ENCODE results near the gene STK17B.

The STK17B gene

DNA sequence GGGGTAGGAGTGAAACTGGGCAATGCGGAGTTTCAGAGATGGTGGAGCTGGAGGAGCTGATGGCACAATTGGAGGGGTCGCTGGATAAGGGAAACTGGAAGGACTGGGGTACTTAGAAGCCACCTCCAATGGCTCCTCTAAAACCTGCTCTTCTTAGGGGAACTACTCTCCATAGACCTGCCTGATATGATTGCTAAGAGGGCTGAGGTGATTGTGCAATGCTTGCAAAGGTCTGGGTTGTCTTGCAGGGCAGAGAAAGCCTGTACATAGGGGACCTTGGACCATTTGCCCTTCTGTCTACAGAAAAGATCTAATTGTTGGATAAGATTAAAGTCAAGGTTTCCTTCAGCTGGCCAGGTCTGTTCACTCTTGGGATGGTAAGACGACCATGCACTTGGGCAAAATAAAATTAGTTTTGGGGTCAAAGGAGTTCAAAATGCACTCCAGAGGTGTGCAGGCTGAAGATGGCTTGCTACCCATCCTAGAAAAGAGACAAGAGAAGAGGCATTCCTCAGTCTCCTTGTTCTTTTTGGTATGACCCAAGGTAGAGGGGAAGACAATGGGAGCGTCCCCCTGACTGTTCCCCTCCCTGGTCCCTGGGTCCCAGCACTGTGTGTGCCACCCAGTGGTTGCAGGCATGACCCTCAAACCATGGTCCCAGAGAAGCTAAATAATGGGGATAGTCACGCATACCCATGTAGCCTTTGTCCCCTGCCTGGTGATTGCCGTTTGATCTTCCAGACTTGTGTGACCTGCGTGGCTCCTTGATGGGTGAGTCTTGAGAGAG, 41.1 kb downstream of the STK17B start:
- H3K4me3 ChIP-seq (ENCODE audit: low read length) = no peak overlapping the region
- DNase-seq (ENCODE audit: low read depth, low spot score) = no peak

DNA sequence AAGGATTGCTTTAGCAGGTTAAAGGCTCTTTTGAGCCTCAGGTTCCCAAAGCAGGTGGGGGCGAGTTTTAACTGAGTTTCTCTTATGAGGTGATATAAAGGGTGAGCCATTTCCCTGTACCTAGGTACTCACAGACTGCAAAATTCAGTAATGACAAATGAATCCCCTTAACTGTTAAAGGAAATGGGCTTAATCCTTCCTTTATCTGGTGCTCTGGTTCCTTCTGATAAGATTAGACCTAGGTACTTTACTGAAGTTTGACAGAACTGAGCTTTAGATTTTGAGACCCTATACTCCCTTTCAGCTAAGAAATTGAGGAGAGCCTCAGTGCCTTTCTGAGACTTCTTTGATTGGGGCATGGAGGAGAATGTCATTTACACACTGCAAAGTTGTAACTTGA, 42.6 kb downstream of the STK17B start:
- no peak overlapping the region for H3K4me3 ChIP-seq (ENCODE audit: low read length)
- peak; percentile 16 for DNase-seq (ENCODE audit: low read depth, low spot score)

DNA sequence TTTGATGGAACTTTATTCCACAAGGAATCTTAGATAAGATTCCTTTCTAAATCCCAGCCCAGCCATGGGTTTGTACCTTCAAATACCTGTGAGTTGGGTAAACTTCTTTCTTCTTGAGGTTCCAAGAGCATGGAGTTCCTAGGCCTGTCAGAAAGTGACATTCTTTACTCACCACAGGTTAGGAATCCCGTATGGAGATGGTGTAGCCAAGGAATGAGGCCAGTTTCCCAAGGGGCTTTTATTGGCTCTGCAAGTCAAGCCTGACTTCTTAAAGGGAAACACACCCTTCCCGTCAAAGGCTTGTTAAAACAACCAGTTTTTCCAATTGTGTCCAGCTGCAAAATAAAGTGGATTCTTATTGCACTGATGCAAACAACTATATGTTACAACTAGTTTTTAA, 45.8 kb downstream of the STK17B start:
- no peak for DNase-seq (ENCODE audit: low read depth, low spot score)
- no peak overlapping the region for H3K4me3 ChIP-seq (ENCODE audit: low read length)

DNA sequence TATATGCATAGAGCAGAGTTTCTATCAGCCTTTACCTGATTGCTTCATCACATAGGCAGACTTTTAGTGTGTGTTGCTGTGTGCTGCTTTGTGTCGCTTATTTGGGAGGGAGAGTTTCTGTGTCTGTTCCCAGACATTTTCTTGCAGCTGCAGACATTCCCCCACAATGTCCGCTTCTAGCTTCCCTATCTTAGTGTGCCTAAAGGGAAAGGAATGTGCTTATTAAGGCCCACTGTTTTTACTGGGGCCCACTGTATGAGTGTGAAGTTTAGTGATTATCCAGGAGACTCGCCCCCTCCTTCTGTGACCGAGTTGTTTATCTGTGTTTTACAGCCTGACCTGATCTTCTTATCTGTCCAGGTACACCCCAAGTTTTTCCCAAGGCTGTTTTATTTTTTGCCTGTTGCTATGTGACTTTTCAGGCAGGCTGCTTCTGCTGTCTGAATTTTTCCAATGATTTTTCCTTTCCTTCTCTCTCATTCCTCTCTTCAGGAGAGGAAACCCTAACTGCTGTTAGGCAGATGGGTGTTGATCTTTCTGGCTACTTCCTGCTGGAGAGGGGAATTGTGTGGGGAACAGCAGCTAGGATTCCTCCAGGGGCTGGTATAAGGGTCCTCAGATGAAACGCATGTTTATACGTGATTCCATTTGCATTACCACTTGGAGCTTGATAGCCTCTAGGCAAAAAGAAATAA, 47.6 kb downstream of the STK17B start:
- no peak overlapping the region for H3K4me3 ChIP-seq (ENCODE audit: low read length)
- no peak for DNase-seq (ENCODE audit: low read depth, low spot score)

DNA sequence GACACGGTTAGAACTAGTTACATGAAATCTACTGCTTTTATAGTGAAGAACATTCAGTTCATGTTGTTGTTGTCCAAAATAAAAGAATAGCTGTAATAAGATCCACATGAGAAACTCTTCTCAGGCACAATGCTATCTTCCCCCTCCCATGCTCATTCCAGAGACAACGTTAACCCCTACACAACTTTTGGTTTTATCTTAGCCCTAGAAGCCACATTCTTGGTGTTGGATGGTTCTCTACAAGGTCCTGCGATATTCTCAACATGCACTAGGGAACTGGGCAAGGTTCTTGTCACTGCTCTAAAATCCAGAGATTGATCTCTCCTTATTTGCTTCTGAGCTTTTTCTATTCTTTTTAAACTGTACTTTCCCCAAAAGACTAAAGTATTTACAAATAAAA, 51.5 kb downstream of the STK17B start:
- DNase-seq (ENCODE audit: low read depth, low spot score) = no peak
- no peak overlapping the region for H3K4me3 ChIP-seq (ENCODE audit: low read length)

DNA sequence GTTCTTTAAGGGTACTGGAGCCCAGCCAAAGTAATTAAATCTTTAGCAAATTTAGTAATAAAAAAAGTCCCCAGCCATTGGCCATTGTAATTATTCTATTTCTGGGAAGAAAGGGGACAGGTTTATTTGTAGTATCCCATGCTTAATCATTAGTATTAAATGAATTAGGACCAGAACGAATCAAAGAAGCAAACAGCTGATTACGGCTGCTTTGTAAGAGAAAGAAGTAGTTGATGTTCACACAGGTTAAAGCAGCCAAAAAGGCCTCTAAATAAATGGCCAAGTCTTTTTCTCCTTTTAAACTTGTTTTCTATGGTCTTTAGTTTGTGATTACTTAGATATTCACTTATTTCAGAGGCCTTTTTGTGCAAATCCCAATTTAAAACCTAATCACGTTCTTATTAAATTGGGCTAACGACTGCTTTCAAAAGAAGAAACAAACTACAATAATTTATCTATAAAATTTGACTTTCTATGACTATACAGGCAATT, 54.1 kb downstream of the STK17B start:
- no peak overlapping the region for H3K4me3 ChIP-seq (ENCODE audit: low read length)
- no peak for DNase-seq (ENCODE audit: low read depth, low spot score)

DNA sequence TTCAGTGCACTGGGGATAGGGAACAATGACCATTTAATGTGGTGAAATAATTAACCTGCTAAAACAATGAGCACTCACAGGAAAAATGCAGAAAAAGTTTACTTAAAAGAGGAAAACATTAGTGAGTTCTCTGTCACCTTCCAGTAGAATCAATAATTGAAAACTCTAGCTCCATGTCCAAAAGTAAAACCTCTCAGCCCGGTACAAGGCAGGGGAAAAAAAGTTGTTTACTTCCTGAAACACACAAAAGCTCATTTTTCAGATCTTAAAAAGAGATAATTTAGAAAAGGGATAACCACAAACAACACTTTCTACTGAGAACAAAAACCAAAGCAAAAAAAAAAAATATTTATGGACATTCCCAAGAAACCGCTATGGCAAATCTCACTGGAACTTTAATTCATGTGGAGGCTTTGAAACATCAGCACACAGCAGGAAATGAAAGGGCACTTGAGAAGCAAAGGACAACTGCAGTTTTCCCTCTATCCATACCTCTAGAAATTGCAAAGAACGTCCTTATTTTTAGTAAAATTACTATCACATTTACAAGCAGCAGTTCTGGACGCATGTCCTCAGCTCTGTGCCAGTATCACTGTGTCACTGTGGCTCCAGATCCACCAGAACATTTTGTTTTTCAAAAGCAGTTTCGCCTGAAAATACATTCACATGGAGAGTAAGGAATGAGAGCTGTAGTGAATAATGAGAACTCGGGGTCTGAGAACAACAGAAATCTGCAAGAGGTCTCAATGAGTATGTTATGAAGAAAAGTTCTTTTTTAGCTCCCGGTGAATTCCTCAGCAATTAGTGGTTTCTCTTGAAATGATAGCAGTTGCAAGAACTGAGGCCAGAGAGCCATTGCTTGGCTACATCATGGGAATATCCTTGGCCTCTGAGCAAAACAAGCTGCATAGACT, 58.1 kb downstream of the STK17B start:
- no peak overlapping the region for H3K4me3 ChIP-seq (ENCODE audit: low read length)
- DNase-seq (ENCODE audit: low read depth, low spot score) = no peak

DNA sequence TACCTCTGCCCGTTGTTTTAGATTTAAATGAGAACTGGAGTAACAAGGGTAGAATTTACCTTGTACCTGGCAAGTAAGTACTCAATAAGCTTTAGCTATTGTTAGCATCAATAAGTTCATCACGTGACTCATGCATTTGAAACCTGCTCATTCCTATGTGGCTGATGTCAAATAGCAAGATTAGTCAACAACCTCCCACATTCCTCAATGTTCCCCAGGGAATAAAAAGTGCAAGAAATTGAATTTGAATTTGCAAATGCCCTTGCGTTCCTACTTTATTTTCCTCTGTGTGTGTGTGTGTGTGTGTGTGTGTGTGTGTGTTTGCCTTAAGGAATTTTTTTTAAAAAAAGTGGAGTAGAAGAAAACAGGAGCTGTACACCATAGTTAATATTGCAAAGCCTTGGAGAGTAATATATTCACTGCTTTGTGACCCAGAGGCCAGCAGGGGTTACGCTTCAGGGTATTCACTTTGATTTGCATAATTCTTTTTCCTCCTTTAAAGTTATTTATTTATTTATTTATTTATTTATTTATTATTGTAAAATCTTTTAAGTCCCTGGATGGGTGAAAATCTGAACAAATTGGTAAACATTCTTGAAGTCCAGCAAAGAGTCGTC, 58.9 kb downstream of the STK17B start:
- DNase-seq (ENCODE audit: low read depth, low spot score) = no peak
- H3K4me3 ChIP-seq (ENCODE audit: low read length) = no peak overlapping the region

DNA sequence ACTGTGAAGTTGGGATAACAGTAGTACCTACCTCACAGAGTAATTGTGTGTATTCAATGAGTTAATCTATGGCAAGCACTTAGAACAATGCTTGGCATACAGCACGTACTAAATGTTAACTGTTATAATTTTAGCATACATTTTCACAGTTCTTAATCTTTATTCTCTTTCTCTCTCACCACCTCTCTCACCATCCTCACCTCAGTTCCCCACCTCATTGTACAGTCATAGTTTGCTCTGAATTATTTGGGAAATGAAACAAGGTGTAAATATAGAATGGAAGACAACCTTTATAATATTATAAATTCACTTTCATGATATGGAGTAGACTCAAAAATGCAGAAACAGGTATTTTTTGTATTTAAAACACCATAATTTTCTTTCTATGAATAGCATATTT, 62.8 kb downstream of the STK17B start:
- no peak overlapping the region for H3K4me3 ChIP-seq (ENCODE audit: low read length)
- no peak for DNase-seq (ENCODE audit: low read depth, low spot score)

DNA sequence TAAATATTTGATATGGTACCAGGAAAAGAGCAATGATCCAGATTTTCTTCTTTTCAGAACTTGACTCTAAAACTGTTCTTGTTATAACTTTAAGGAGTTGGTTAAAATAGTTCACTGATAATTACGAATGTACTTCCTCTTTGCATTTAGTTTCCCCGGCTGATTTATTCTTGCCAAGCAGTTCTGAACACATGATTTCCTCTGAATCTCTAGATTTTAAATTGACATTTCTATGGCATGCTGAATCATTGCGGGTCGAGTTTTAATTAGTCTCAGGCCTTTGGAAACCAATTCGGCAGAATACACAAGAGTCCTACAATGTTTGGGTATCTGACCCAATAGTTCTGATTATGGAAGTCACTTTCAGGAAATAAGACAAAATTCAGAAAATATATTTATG, 65.4 kb downstream of the STK17B start:
- DNase-seq (ENCODE audit: low read depth, low spot score) = no peak
- H3K4me3 ChIP-seq (ENCODE audit: low read length) = no peak overlapping the region

DNA sequence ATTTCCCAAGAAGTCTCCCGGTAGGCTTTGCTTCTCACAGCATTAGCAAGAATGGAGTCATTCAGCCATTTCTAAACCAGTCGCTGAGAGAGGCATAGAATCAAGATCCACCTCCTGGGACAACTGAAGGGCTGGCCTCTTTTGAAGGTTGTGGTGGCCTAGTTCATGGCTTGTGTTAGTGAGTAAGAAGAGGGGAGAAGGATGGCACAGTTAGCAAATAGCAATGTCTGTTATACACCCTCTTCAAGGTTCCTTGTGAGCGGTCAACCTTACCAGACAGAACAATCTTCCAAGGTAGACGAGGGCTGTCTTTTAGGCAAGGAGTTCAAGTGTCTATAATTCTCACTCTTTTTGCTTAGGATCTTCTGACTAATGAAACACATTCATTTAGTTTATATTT, 67.3 kb downstream of the STK17B start:
- no peak for DNase-seq (ENCODE audit: low read depth, low spot score)
- no peak overlapping the region for H3K4me3 ChIP-seq (ENCODE audit: low read length)

DNA sequence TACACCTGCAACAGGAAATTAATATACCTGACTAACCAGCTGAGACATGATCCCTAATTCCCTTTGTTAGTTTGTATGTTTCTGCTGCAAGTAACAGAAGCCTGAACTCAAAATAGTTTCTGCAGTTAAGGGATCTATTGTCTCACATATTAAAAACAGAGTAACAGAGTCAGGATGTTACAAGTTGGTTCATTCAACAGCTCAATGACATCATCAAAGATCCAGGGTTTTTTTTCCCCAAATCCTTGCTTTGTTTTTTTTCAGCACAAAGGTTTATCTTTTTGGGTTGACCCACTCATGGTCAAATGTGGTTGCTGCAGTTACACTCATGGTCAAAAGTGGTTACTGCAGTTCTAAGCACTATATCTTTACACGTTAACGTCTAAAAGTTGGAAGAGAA, 67.8 kb downstream of the STK17B start:
- no peak overlapping the region for H3K4me3 ChIP-seq (ENCODE audit: low read length)

DNA sequence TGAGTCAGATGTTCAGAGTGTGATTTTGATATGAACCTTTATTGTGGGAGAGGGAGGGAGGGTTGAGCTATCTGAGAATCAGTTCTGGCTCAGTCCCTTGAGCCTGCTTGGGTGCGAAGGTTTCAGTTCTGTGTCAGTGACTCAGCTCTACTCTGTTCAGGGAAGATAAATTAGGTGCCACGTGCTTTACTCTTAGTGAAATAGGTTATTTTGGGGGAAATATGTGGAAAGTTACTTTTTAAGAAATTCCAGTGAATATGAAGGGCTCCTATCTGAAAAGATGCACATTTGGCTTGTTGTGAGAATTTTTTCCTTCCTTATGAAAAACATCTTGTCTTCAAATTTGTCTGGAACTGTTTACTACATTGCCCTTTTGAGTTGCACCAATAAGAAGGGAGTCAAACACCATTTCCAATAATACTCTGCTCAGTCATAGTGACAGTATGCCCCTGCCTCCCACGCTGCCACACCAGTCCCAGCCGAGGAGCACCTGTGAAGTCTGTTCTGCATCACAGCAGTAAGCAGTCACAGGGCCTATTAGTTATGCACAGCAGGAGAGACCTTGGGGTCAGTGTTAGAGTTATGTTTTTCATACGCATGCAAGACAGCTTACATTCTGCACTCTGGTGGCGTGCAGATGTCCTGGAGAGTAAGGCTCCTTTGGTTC, 69.9 kb downstream of the STK17B start:
- no peak overlapping the region for H3K4me3 ChIP-seq (ENCODE audit: low read length)
- no peak for DNase-seq (ENCODE audit: low read depth, low spot score)

More for the DNA sequence above, 67.8 kb downstream of the STK17B start:
- DNase-seq (ENCODE audit: low read depth, low spot score) = no peak

DNA sequence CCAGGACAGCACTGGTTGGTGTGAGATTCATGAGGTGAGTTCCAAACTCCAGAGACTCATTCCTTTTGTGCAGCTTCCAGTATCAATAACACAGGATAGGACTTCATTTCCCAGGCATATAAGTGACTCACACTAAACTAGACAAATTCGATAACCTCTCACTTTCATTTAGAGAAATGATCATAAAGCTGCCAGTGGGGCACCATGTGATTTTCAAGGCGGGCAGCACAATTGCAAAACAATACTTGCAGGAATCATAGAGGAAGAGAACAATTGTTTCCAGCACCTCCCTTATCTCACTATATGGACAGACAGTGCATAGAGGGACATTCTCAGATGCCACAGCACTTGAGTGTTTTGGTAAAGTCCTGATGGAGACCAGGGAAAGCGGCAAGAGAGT, 71.5 kb downstream of the STK17B start:
- no peak overlapping the region for H3K4me3 ChIP-seq (ENCODE audit: low read length)
- DNase-seq (ENCODE audit: low read depth, low spot score) = no peak

DNA sequence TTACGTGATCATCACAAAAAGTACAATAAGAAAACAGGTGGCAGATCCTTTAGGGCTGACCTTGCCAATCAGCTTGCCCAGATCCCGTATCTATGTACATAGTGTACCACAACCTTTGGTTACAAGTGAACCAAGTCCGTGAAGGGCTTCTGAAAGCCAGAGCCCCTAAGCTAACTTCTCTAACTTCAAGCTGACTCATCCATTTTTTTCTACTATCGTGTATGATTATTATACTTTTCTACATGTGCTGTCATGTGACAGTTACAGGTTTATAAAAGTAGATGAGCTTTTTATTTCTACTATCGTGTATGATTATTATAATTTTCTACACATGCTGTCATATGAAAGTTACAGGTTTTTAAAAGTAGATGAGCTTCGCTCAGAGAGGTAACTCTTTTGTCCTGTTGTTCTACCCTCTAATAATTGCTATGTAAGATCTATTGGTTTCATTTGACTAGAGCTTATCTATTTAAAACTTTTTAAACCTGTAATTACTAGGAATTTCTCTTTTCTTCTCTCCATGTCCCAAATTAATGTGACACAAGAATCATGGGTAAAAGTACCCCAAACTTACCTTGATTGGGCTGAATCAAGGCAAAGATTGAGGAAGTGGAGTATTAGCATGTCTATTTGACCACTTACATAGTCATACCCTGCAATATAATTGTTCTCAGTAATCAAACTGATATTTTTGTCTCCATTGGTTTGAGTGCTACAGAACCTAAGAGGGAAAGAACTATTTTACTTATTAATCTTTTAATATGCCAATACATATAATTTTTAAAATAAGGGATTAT, 73.3 kb downstream of the STK17B start:
- H3K4me3 ChIP-seq (ENCODE audit: low read length) = no peak overlapping the region
- DNase-seq (ENCODE audit: low read depth, low spot score) = no peak

DNA sequence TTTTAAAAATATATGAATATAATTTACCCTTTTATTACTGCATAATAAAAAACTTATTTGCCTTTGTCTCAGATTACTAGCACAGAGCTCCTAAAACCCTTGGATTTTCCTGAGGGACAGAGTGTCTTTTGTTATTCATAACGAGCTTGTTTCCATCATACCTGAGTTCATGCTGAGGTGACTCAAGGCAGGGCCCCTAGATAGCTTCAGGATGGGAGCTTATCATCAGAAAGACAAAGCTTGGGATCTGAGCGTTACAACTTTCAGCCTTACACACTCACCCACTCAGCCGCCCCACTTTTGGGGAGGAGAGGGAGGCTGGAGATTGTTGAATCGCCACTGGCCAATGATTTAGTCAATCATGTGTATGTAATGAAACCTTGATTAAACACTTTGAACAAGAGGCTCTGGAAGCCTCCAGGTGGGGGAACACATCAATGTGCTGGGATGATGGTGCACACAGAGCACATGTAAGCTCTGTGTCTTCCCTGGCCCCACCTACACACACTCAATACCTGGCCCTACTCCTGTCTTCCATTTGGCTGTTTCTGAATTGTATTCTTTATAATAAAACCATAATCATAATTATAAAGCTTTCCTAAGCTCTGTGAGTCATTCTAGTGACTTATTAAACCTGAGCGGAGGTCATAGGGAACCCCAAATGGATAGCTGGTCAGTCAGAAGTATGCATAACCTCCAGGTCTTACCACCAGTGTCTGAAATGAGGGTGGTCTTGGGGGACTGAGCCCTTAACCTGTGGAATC, 74.2 kb downstream of the STK17B start:
- DNase-seq (ENCODE audit: low read depth, low spot score) = no peak
- H3K4me3 ChIP-seq (ENCODE audit: low read length) = no peak overlapping the region

DNA sequence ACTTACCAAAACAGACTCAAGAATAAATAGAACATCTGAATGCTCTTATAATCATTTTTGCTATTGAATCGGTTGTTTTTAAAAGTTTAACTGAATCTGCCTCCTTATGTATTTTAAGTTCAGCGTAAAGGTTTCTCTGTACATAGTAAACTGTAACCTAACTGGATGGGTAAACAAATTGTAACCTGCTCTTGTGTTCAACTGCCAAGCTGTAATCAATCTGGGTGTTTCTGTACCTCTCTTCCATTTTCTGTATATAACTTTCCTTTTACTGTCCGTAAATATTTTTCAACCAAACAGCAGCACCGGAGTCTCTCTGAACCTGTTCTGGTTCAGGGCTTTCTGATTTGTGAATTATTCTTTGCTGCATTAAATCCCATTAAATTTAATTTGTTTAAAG, 75.1 kb downstream of the STK17B start:
- no peak overlapping the region for H3K4me3 ChIP-seq (ENCODE audit: low read length)
- DNase-seq (ENCODE audit: low read depth, low spot score) = no peak
